ENCODE data around the gene B4GALNT2.

Gene B4GALNT2

GRCh38 chr17:49187301-49187700 is 54.7 kb downstream of the B4GALNT2 start:
- peaks cover 0 to 6% (median 0%) of the 10 kb centered on the region in 5 donors for H3K9me3 ChIP-seq (ENCODE audit: control insufficient read depth in 5 of 5, low read length in 5 of 5)
- H3K27ac ChIP-seq (ENCODE audit: low read depth, low read length), result no peak overlapping the region
- no peak overlapping the region for H3K9ac ChIP-seq (ENCODE audit: low read length in 5 of 5)
- H3K36me3 ChIP-seq (ENCODE audit: control insufficient read depth in 5 of 5, insufficient read depth in 5 of 5, low read length in 5 of 5), result no peaks in the 10 kb centered on the region
- H3K4me3 ChIP-seq (ENCODE audit: low read depth in 1 of 5, low read length in 5 of 5), result no peak overlapping the region
- peaks cover 0 to 4% (median 0%) of the 10 kb centered on the region in 5 donors for H3K27me3 ChIP-seq (ENCODE audit: control insufficient read depth in 5 of 5, insufficient read depth in 4 of 5, low read length in 5 of 5)
- H3K4me1 ChIP-seq (ENCODE audit: control insufficient read depth in 5 of 5, insufficient read depth in 5 of 5, low read length in 5 of 5), result peaks cover under 1 to 10% (median 6%) of the 10 kb centered on the region in 5 donors

GRCh38 chr17:49190932-49191331 is 58.4 kb downstream of the B4GALNT2 start:
- H3K4me3 ChIP-seq (ENCODE audit: low read depth in 1 of 5, low read length in 5 of 5), result no peak overlapping the region
- H3K27ac ChIP-seq (ENCODE audit: low read depth, low read length), result no peak overlapping the region

GRCh38 chr17:49191409-49191916 is 58.9 kb downstream of the B4GALNT2 start:
- no peaks in the 10 kb centered on the region for H3K27me3 ChIP-seq (ENCODE audit: control insufficient read depth in 5 of 5, insufficient read depth in 4 of 5, low read length in 5 of 5)
- H3K9me3 ChIP-seq (ENCODE audit: control insufficient read depth in 5 of 5, low read length in 5 of 5), result no peaks in the 10 kb centered on the region
- H3K36me3 ChIP-seq (ENCODE audit: control insufficient read depth in 5 of 5, insufficient read depth in 5 of 5, low read length in 5 of 5), result no peaks in the 10 kb centered on the region
- H3K4me3 ChIP-seq (ENCODE audit: low read depth in 1 of 5, low read length in 5 of 5), result peak overlapping the region; percentile 86 to 92 (median 92)
- H3K4me1 ChIP-seq (ENCODE audit: control insufficient read depth in 5 of 5, insufficient read depth in 5 of 5, low read length in 5 of 5), result peaks cover 2 to 21% (median 15%) of the 10 kb centered on the region in 5 donors
- H3K9ac ChIP-seq (ENCODE audit: low read length in 5 of 5), result peak overlapping the region; percentile 67 to 95 (median 86)
- H3K27ac ChIP-seq (ENCODE audit: low read depth, low read length), result peak overlapping the region; percentile 96

More at GRCh38 chr17:49190932-49191331, 58.4 kb downstream of the B4GALNT2 start:
- H3K9ac ChIP-seq (ENCODE audit: low read length in 5 of 5), result no peak overlapping the region
- peaks cover 2 to 21% (median 15%) of the 10 kb centered on the region in 5 donors for H3K4me1 ChIP-seq (ENCODE audit: control insufficient read depth in 5 of 5, insufficient read depth in 5 of 5, low read length in 5 of 5)
- no peaks in the 10 kb centered on the region for H3K27me3 ChIP-seq (ENCODE audit: control insufficient read depth in 5 of 5, insufficient read depth in 4 of 5, low read length in 5 of 5)
- H3K36me3 ChIP-seq (ENCODE audit: control insufficient read depth in 5 of 5, insufficient read depth in 5 of 5, low read length in 5 of 5), result no peaks in the 10 kb centered on the region
- H3K9me3 ChIP-seq (ENCODE audit: control insufficient read depth in 5 of 5, low read length in 5 of 5), result no peaks in the 10 kb centered on the region

GRCh38 chr17:49191917-49192741 is 59.6 kb downstream of the B4GALNT2 start:
- Histone ChIP-seq H3K27ac (ENCODE audit: low read depth, low read length) (peak overlapping the region; percentile 96), H3K4me1 (ENCODE audit: control insufficient read depth in 5 of 5, insufficient read depth in 5 of 5, low read length in 5 of 5) (peaks cover 2 to 21% (median 15%) of the 10 kb centered on the region in 5 donors), H3K36me3 (ENCODE audit: control insufficient read depth in 5 of 5, insufficient read depth in 5 of 5, low read length in 5 of 5) (no peaks in the 10 kb centered on the region), H3K9me3 (ENCODE audit: control insufficient read depth in 5 of 5, low read length in 5 of 5) (no peaks in the 10 kb centered on the region), H3K9ac (ENCODE audit: low read length in 5 of 5) (peak overlapping the region; percentile 67 to 95 (median 86)), H3K4me3 (ENCODE audit: low read depth in 1 of 5, low read length in 5 of 5) (peak overlapping the region; percentile 86 to 97 (median 92)), H3K27me3 (ENCODE audit: control insufficient read depth in 5 of 5, insufficient read depth in 4 of 5, low read length in 5 of 5) (no peaks in the 10 kb centered on the region)

- peak overlapping the region; percentile 96 for H3K27ac ChIP-seq (ENCODE audit: low read depth, low read length)
- peak overlapping the region; percentile 26 to 95 (median 69) for H3K9ac ChIP-seq (ENCODE audit: low read length in 5 of 5)
- no peaks in the 10 kb centered on the region for H3K9me3 ChIP-seq (ENCODE audit: control insufficient read depth in 5 of 5, low read length in 5 of 5)
- peaks cover 2 to 21% (median 15%) of the 10 kb centered on the region in 5 donors for H3K4me1 ChIP-seq (ENCODE audit: control insufficient read depth in 5 of 5, insufficient read depth in 5 of 5, low read length in 5 of 5)
- H3K36me3 ChIP-seq (ENCODE audit: control insufficient read depth in 5 of 5, insufficient read depth in 5 of 5, low read length in 5 of 5), result no peaks in the 10 kb centered on the region
- H3K27me3 ChIP-seq (ENCODE audit: control insufficient read depth in 5 of 5, insufficient read depth in 4 of 5, low read length in 5 of 5), result no peaks in the 10 kb centered on the region
- H3K4me3 ChIP-seq (ENCODE audit: low read depth in 1 of 5, low read length in 5 of 5), result peak overlapping the region; percentile 86 to 97 (median 92)
These were observed 61.1 kb downstream of the B4GALNT2 start for GRCh38 chr17:49193513-49194296.

- no peaks in the 10 kb centered on the region for H3K9me3 ChIP-seq (ENCODE audit: control insufficient read depth in 5 of 5, low read length in 5 of 5)
- peaks cover 2 to 21% (median 15%) of the 10 kb centered on the region in 5 donors for H3K4me1 ChIP-seq (ENCODE audit: control insufficient read depth in 5 of 5, insufficient read depth in 5 of 5, low read length in 5 of 5)
- H3K27ac ChIP-seq (ENCODE audit: low read depth, low read length), result no peak overlapping the region
- H3K27me3 ChIP-seq (ENCODE audit: control insufficient read depth in 5 of 5, insufficient read depth in 4 of 5, low read length in 5 of 5), result no peaks in the 10 kb centered on the region
- H3K4me3 ChIP-seq (ENCODE audit: low read depth in 1 of 5, low read length in 5 of 5), result no peak overlapping the region
- H3K36me3 ChIP-seq (ENCODE audit: control insufficient read depth in 5 of 5, insufficient read depth in 5 of 5, low read length in 5 of 5), result no peaks in the 10 kb centered on the region
- no peak overlapping the region for H3K9ac ChIP-seq (ENCODE audit: low read length in 5 of 5)
These were observed 61.7 kb downstream of the B4GALNT2 start for GRCh38 chr17:49194297-49194607.

- no peak overlapping the region for H3K4me3 ChIP-seq (ENCODE audit: low read depth in 1 of 5, low read length in 5 of 5)
- no peak overlapping the region for H3K9ac ChIP-seq (ENCODE audit: low read length in 5 of 5)
- H3K4me1 ChIP-seq (ENCODE audit: control insufficient read depth in 5 of 5, insufficient read depth in 5 of 5, low read length in 5 of 5), result peaks cover 2 to 21% (median 15%) of the 10 kb centered on the region in 5 donors
- H3K36me3 ChIP-seq (ENCODE audit: control insufficient read depth in 5 of 5, insufficient read depth in 5 of 5, low read length in 5 of 5), result no peaks in the 10 kb centered on the region
- no peaks in the 10 kb centered on the region for H3K27me3 ChIP-seq (ENCODE audit: control insufficient read depth in 5 of 5, insufficient read depth in 4 of 5, low read length in 5 of 5)
- H3K9me3 ChIP-seq (ENCODE audit: control insufficient read depth in 5 of 5, low read length in 5 of 5), result no peaks in the 10 kb centered on the region
- no peak overlapping the region for H3K27ac ChIP-seq (ENCODE audit: low read depth, low read length)
These were observed 63.2 kb downstream of the B4GALNT2 start for GRCh38 chr17:49195751-49196150.

GRCh38 chr17:49196520-49196919 is 64.0 kb downstream of the B4GALNT2 start:
- Histone ChIP-seq H3K9ac (ENCODE audit: low read length in 5 of 5) (no peak overlapping the region), H3K27me3 (ENCODE audit: control insufficient read depth in 5 of 5, insufficient read depth in 4 of 5, low read length in 5 of 5) (no peaks in the 10 kb centered on the region), H3K27ac (ENCODE audit: low read depth, low read length) (no peak overlapping the region), H3K4me3 (ENCODE audit: low read depth in 1 of 5, low read length in 5 of 5) (no peak overlapping the region), H3K36me3 (ENCODE audit: control insufficient read depth in 5 of 5, insufficient read depth in 5 of 5, low read length in 5 of 5) (no peaks in the 10 kb centered on the region), H3K9me3 (ENCODE audit: control insufficient read depth in 5 of 5, low read length in 5 of 5) (no peaks in the 10 kb centered on the region), H3K4me1 (ENCODE audit: control insufficient read depth in 5 of 5, insufficient read depth in 5 of 5, low read length in 5 of 5) (peaks cover 2 to 18% (median 13%) of the 10 kb centered on the region in 5 donors)

- no peak overlapping the region for H3K9ac ChIP-seq (ENCODE audit: low read length in 5 of 5)
- no peak overlapping the region for H3K4me3 ChIP-seq (ENCODE audit: low read depth in 1 of 5, low read length in 5 of 5)
- no peak overlapping the region for H3K27ac ChIP-seq (ENCODE audit: low read depth, low read length)
- no peaks in the 10 kb centered on the region for H3K27me3 ChIP-seq (ENCODE audit: control insufficient read depth in 5 of 5, insufficient read depth in 4 of 5, low read length in 5 of 5)
- H3K36me3 ChIP-seq (ENCODE audit: control insufficient read depth in 5 of 5, insufficient read depth in 5 of 5, low read length in 5 of 5), result no peaks in the 10 kb centered on the region
- no peaks in the 10 kb centered on the region for H3K9me3 ChIP-seq (ENCODE audit: control insufficient read depth in 5 of 5, low read length in 5 of 5)
- peaks cover 0 to 11% (median 9%) of the 10 kb centered on the region in 5 donors for H3K4me1 ChIP-seq (ENCODE audit: control insufficient read depth in 5 of 5, insufficient read depth in 5 of 5, low read length in 5 of 5)
These were observed 64.9 kb downstream of the B4GALNT2 start for GRCh38 chr17:49197346-49197998.
